H9 (cell line): ENCODE data around the gene PPP3CA. TPM values are rescaled to one million over a fixed set of nuclear protein-coding genes. Genes with fewer than 3 reads are reported as not detected.

Experiments used
- DNase-seq: peaks from one replicate; pipeline ENCODE4 v3.0.0-alpha.2; 2017
- H2AFZ ChIP-seq: one replicate; pipeline ENCODE4 v1.6.1; 2013; ENCODE audit warnings: mild to moderate bottlenecking, low read length, control low read depth, moderate library complexity
- H2AK5ac ChIP-seq: 2 replicates; pipeline ENCODE4 v1.6.1; 2013; ENCODE audit warnings: low read length, control low read depth, mixed read lengths; ENCODE audit not compliant: insufficient read length
- H2BK120ac ChIP-seq: one replicate; pipeline ENCODE4 v1.6.1; 2013; ENCODE audit warnings: low read depth, mild to moderate bottlenecking, low read length, control low read depth, inconsistent platforms; ENCODE audit not compliant: poor library complexity, severe bottlenecking
- H2BK12ac ChIP-seq: 2 replicates; pipeline ENCODE4 v1.6.1; 2013; ENCODE audit warnings: low read length, control low read depth, mixed read lengths, low read depth; ENCODE audit not compliant: insufficient read length
- H2BK15ac ChIP-seq: 2 replicates; pipeline ENCODE4 v1.6.1; 2013; ENCODE audit warnings: low read depth, low read length, control low read depth
- H2BK20ac ChIP-seq: one replicate; pipeline ENCODE4 v1.6.1; 2013; ENCODE audit warnings: low read depth, mild to moderate bottlenecking, low read length, control low read depth, inconsistent platforms; ENCODE audit not compliant: poor library complexity, severe bottlenecking
- H2BK5ac ChIP-seq: 2 replicates; pipeline ENCODE4 v1.6.1; 2013; ENCODE audit warnings: low read length, control low read depth, mixed read lengths; ENCODE audit not compliant: insufficient read length
- H3K14ac ChIP-seq: 2 replicates; pipeline ENCODE4 v1.6.1; 2013; ENCODE audit warnings: low read length, control low read depth; ENCODE audit not compliant: insufficient read depth
- H3K18ac ChIP-seq: 2 replicates; pipeline ENCODE4 v1.6.1; 2013; ENCODE audit warnings: low read depth, mild to moderate bottlenecking, mixed read lengths, low read length, control low read depth; ENCODE audit not compliant: insufficient read length
- H3K23ac ChIP-seq: 2 replicates; pipeline ENCODE4 v1.6.1; 2013; ENCODE audit warnings: low read length, control low read depth, mixed read lengths, low read depth; ENCODE audit not compliant: insufficient read length
- H3K23me2 ChIP-seq: 2 replicates; pipeline ENCODE4 v1.6.1; 2013; ENCODE audit warnings: low read depth, mild to moderate bottlenecking, mixed read lengths, low read length, control low read depth; ENCODE audit not compliant: insufficient read length, poor library complexity, severe bottlenecking
- H3K27ac ChIP-seq: 2 replicates; pipeline ENCODE4 v1.5.1; 2013; ENCODE audit warnings: low read length, control low read depth, mixed read lengths, low read depth; ENCODE audit not compliant: insufficient read length
- H3K27me3 ChIP-seq: 2 replicates; pipeline ENCODE4 v1.6.1; 2013; ENCODE audit warnings: low read length, control low read depth, inconsistent platforms; ENCODE audit not compliant: insufficient read depth
- H3K4ac ChIP-seq: 2 replicates; pipeline ENCODE4 v1.6.1; 2013; ENCODE audit warnings: low read depth, mild to moderate bottlenecking, control low read depth, inconsistent platforms, low read length, moderate library complexity
- H3K4me1 ChIP-seq: 2 replicates; pipeline ENCODE4 v1.6.1; 2013; ENCODE audit warnings: low read length, control low read depth, inconsistent platforms; ENCODE audit not compliant: insufficient read depth
- H3K4me2 ChIP-seq: 2 replicates; pipeline ENCODE4 v1.6.1; 2013; ENCODE audit warnings: low read length, control low read depth, mixed read lengths; ENCODE audit not compliant: insufficient read length, insufficient read depth
- H3K56ac ChIP-seq: 2 replicates; pipeline ENCODE4 v1.6.1; 2013; ENCODE audit warnings: low read depth, mild to moderate bottlenecking, mixed read lengths, low read length, control low read depth; ENCODE audit not compliant: insufficient read length
- H3K79me1 ChIP-seq: 2 replicates; pipeline ENCODE4 v1.6.1; 2013; ENCODE audit warnings: low read depth, mild to moderate bottlenecking, moderate library complexity, low read length, control low read depth, inconsistent platforms; ENCODE audit not compliant: insufficient read depth, poor library complexity, severe bottlenecking
- H3K79me2 ChIP-seq: 2 replicates; pipeline ENCODE4 v1.6.1; 2013; ENCODE audit warnings: low read length, control low read depth, inconsistent platforms; ENCODE audit not compliant: insufficient read depth
- H3K9ac ChIP-seq: 2 replicates; pipeline ENCODE4 v1.6.1; 2013; ENCODE audit warnings: low read length, control low read depth, mixed read lengths; ENCODE audit not compliant: insufficient read length; ENCODE audit errors: extremely low read depth
- H3K9me3 ChIP-seq: one replicate; pipeline ENCODE4 v1.6.1; 2013; ENCODE audit warnings: low read depth, low read length, inconsistent platforms; ENCODE audit not compliant: control insufficient read depth
- H3T11ph ChIP-seq: one replicate; pipeline ENCODE4 v1.6.1; 2013; ENCODE audit warnings: mild to moderate bottlenecking, low read length, control low read depth, inconsistent platforms
- H4K20me1 ChIP-seq: one replicate; pipeline ENCODE4 v1.6.1; 2013; ENCODE audit not compliant: control insufficient read depth, insufficient read length, insufficient read depth
- H4K5ac ChIP-seq: 2 replicates; pipeline ENCODE4 v1.6.1; 2013; ENCODE audit warnings: low read depth, mild to moderate bottlenecking, mixed read lengths, low read length, control low read depth; ENCODE audit not compliant: insufficient read length
- H4K8ac ChIP-seq: replicated peaks from 2 replicates; pipeline ENCODE4 v1.6.1; 2013; ENCODE audit warnings: low read length, control low read depth, mixed read lengths, low read depth; ENCODE audit not compliant: insufficient read length
- H4K91ac ChIP-seq: 2 replicates; pipeline ENCODE4 v1.6.1; 2013; ENCODE audit warnings: low read depth, mild to moderate bottlenecking, moderate library complexity, mixed read lengths, low read length, control low read depth; ENCODE audit not compliant: insufficient read length
- H3K27ac Mint-ChIP-seq, 3 experiments: 2 replicates in 2 of 3; 3 replicates in 1 of 3; pipeline ENCODE4 v1.8.0; 2020 to 2021; ENCODE audit warnings: mixed read lengths in 3 of 3, mild to moderate bottlenecking in 1 of 3, moderate library complexity in 1 of 3
- H3K27me3 Mint-ChIP-seq: 2 replicates; pipeline ENCODE4 v1.8.0; 2021; ENCODE audit warnings: low read depth, mild to moderate bottlenecking, moderate library complexity, mixed read lengths
- H3K36me3 Mint-ChIP-seq, 3 experiments: 2 replicates in 2 of 3; 3 replicates in 1 of 3; pipeline ENCODE4 v1.8.0; 2020 to 2021; ENCODE audit warnings: low read depth in 3 of 3, mixed read lengths in 3 of 3; ENCODE audit not compliant: insufficient read depth in 1 of 3
- H3K4me1 Mint-ChIP-seq, 2 experiments: 2 replicates each; pipeline ENCODE4 v1.8.0; 2020; ENCODE audit warnings: mixed read lengths in 2 of 2
- H3K4me3 Mint-ChIP-seq, 2 experiments: 2 replicates in 1 of 2; 3 replicates in 1 of 2; pipeline ENCODE4 v1.8.0; 2020 to 2021; ENCODE audit warnings: mild to moderate bottlenecking in 2 of 2, mixed read lengths in 2 of 2, moderate library complexity in 1 of 2
- H3K9me3 Mint-ChIP-seq, 2 experiments: 2 replicates in 1 of 2; 3 replicates in 1 of 2; pipeline ENCODE4 v1.8.0; 2020; ENCODE audit warnings: mild to moderate bottlenecking in 2 of 2, mixed read lengths in 2 of 2, moderate library complexity in 1 of 2
- CTCF ChIP-seq: fragments of 200-600 bp; sonication (generic); conservative IDR thresholded peaks from 3 replicates; pipeline ENCODE4 v1.8.0; 2021; ENCODE audit warnings: antibody characterized with exemption, mild to moderate bottlenecking
- WGBS: extraction: QIAGEN DNeasy Blood & Tissue Kit; methylation state at CpG from one replicate; pipeline ENCODE4 v1.1.7; 2013; ENCODE audit warnings: missing lambda C conversion rate, low lambda C conversion rate, mixed read lengths; ENCODE audit not compliant: insufficient read length; ENCODE audit errors: extremely low coverage; 5-methylcytosine and 5-hydroxymethylcytosine counted together
- total RNA-seq: library from RNA; stranded (reverse); gene quantifications from 2 replicates; pipeline ENCODE4 v1.2.1, GENCODE V29; 2021

PPP3CA gene
- total RNA-seq, 1 experiment from 2014 or later, result 16.8 TPM

GRCh38 chr4:101141855-101142254, 205.5 kb downstream of the PPP3CA start:
- no peak overlapping the region for H3K4me3 Mint-ChIP-seq
- Histone ChIP-seq H2AFZ (no peak overlapping the region), H4K20me1 (no peaks in the 10 kb centered on the region), H3K56ac (no peak overlapping the region), H2BK12ac (no peak overlapping the region), H2BK120ac (no peak overlapping the region), H3K23ac (no peak overlapping the region), H2BK15ac (no peak overlapping the region), H2AK5ac (no peak overlapping the region), H3K79me2 (no peaks in the 10 kb centered on the region), H3K18ac (no peak overlapping the region), H4K91ac (no peak overlapping the region), H2BK5ac (no peak overlapping the region), H3K79me1 (no peaks in the 10 kb centered on the region), H3T11ph (no peak overlapping the region), H4K5ac (no peak overlapping the region), H3K4ac (no peak overlapping the region), H3K14ac (no peak overlapping the region), H3K4me2 (no peak overlapping the region), H4K8ac (no peak overlapping the region), H3K27me3 (no peaks in the 10 kb centered on the region), H3K9ac (no peak overlapping the region), H3K4me1 (no peaks in the 10 kb centered on the region; the same call in 1 of the 2 replicates), H3K27ac (no peak overlapping the region), H3K9me3 (no peaks in the 10 kb centered on the region), H3K23me2 (no peaks in the 10 kb centered on the region), H2BK20ac (no peak overlapping the region)
- H3K4me1 Mint-ChIP-seq, result peaks cover 5 to 12% of the 10 kb centered on the region in 2 experiments; a peak in 2 of 4 replicates
- TF ChIP-seq CTCF, result no peak
- H3K27me3 Mint-ChIP-seq, result no peaks in the 10 kb centered on the region
- H3K9me3 Mint-ChIP-seq, result no peaks in the 10 kb centered on the region
- no peak overlapping the region for H3K27ac Mint-ChIP-seq
- no peaks in the 10 kb centered on the region for H3K36me3 Mint-ChIP-seq
- no peak for DNase-seq
- no CpG with 5 or more reads among the region's 4 CpGs for WGBS
